ENCODE measurements around the gene TSPEAR.
A peak's percentile ranks its signal among the peaks of the same experiment; 100 is the strongest.

The TSPEAR gene

DNA sequence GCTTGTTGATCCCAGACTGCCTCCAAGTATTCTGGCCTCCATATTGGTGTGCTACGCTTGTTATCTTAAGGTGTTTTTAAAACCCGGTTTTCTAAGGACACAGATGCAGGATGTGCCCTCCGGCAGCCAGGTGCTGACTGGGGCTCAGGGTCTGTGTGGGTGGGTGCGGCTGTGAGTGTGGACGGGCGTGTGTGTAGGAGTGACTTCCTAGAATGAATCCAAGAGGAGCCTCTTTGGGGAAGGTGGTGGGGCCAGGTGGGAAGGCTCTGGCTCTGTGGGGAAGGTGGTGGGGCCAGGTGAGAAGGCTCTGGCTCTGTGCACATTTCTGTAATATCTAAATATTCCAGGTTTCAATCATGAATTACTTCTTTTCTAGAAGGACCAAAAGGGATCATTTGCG is 12.8 kb upstream of the TSPEAR start:
- Histone ChIP-seq H3K27ac (ENCODE audit: low read depth, low read length) (no peak overlapping the region), H3K9ac (ENCODE audit: low read length in 5 of 5) (no peak overlapping the region), H3K9me3 (ENCODE audit: control insufficient read depth in 5 of 5, low read length in 5 of 5) (no peaks in the 10 kb centered on the region), H3K27me3 (ENCODE audit: control insufficient read depth in 5 of 5, insufficient read depth in 4 of 5, low read length in 5 of 5) (peaks cover 29 to 58% (median 37%) of the 10 kb centered on the region in 5 donors), H3K36me3 (ENCODE audit: control insufficient read depth in 5 of 5, insufficient read depth in 5 of 5, low read length in 5 of 5) (no peaks in the 10 kb centered on the region), H3K4me1 (ENCODE audit: control insufficient read depth in 5 of 5, insufficient read depth in 5 of 5, low read length in 5 of 5) (peaks cover 0 to 11% (median 8%) of the 10 kb centered on the region in 5 donors), H3K4me3 (ENCODE audit: low read depth in 1 of 5, low read length in 5 of 5) (no peak overlapping the region)

DNA sequence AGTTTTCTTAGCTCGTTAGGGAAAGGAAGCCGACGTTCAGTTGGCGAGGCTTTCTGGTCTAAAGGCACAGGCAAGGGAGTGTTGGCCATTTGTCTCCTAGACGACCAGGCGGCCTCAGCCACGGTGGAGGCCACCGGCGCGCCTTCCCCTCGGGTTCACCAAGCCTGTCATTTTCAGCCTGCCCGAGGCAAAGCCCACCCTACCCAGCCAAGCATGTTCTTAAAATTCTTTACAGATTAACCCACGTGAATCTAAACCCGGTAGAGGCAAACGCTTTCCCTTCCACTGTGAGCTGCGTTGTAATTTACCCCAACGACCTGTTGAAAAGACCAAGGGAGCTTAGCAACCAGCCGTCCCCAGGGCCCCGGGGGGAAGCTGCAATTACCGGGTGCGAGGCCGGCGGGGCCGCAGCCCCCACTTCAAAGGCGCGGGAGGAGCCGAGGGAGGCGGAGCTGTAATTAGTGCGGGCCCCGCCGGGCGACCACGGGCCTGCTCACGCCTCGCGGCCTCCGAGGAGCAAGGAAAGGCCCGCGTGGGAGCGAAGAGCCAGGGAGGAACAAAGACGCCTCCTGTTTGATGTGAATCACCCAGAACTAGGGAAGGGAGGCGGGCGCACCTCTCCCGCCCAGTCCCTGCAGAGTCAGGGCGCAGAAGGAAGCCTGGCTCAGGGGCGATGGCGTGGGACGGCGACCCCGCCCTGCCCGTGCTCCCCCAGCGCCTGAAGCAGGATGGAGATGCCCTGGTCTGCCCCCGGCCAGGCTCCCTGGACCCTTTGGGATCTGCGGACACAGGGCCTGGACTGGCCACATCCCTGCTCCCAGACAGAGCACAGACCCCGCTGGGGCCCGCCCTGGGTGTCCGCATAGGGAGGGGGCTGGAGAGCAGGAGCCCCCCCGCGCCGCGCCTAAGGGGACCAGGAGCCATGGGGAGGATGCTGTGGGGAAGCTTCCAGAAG is 12.1 kb upstream of the TSPEAR start:
- H3K36me3 ChIP-seq (ENCODE audit: control insufficient read depth in 5 of 5, insufficient read depth in 5 of 5, low read length in 5 of 5): no peaks in the 10 kb centered on the region
- no peak overlapping the region for H3K27ac ChIP-seq (ENCODE audit: low read depth, low read length)
- peaks cover 0 to 11% (median 8%) of the 10 kb centered on the region in 5 donors for H3K4me1 ChIP-seq (ENCODE audit: control insufficient read depth in 5 of 5, insufficient read depth in 5 of 5, low read length in 5 of 5)
- peaks cover 29 to 58% (median 39%) of the 10 kb centered on the region in 5 donors for H3K27me3 ChIP-seq (ENCODE audit: control insufficient read depth in 5 of 5, insufficient read depth in 4 of 5, low read length in 5 of 5)
- H3K9ac ChIP-seq (ENCODE audit: low read length in 5 of 5): peak overlapping the region in 1 of 5 donors; percentile 11
- no peaks in the 10 kb centered on the region for H3K9me3 ChIP-seq (ENCODE audit: control insufficient read depth in 5 of 5, low read length in 5 of 5)
- peak overlapping the region in 1 of 5 donors; percentile 22 for H3K4me3 ChIP-seq (ENCODE audit: low read depth in 1 of 5, low read length in 5 of 5)

DNA sequence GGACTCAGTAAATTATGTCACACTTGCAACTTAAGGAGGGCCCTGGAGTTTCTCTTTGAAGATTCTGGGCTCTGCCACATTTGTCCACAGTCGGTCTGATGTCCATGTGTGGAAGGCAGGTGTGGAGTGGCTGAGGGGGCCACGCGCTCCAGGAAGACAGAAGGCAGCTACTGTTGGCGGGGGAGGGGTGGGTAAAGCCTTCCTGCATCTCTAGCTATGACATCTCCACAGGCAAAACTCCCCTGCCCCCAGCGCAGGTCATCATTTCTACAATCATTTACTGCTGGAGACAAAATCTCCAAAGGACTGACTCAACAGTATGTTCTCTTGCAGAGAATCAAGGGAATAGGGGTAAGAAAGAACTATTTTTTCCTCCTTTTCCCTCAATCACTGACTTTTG is 11.4 kb upstream of the TSPEAR start:
- H3K27me3 ChIP-seq (ENCODE audit: control insufficient read depth in 5 of 5, insufficient read depth in 4 of 5, low read length in 5 of 5): peaks cover 28 to 54% (median 36%) of the 10 kb centered on the region in 5 donors
- peaks cover 0 to 11% (median 8%) of the 10 kb centered on the region in 5 donors for H3K4me1 ChIP-seq (ENCODE audit: control insufficient read depth in 5 of 5, insufficient read depth in 5 of 5, low read length in 5 of 5)
- H3K4me3 ChIP-seq (ENCODE audit: low read depth in 1 of 5, low read length in 5 of 5): no peak overlapping the region
- H3K9me3 ChIP-seq (ENCODE audit: control insufficient read depth in 5 of 5, low read length in 5 of 5): no peaks in the 10 kb centered on the region
- no peaks in the 10 kb centered on the region for H3K36me3 ChIP-seq (ENCODE audit: control insufficient read depth in 5 of 5, insufficient read depth in 5 of 5, low read length in 5 of 5)
- H3K9ac ChIP-seq (ENCODE audit: low read length in 5 of 5): no peak overlapping the region
- no peak overlapping the region for H3K27ac ChIP-seq (ENCODE audit: low read depth, low read length)

DNA sequence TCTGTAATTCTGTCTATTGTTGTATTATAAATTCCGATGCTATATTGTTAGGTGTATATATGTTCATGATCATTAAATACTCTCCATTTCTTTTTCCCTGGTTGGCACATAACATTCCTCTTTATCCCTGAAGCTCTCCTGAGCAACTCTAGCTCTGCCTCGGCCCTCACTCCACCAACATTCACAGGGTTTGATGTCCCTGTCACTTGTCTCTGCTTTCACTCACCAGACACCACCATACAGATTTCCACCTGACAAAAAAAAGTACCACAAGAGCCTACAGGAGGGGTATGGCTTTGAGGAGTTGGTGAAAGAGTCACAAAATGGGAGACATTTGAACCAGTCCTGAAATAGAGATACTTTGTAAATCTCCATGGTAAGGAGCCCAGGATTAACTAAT is 8.8 kb upstream of the TSPEAR start:
- Histone ChIP-seq H3K27ac (ENCODE audit: low read depth, low read length) (no peak overlapping the region), H3K9me3 (ENCODE audit: control insufficient read depth in 5 of 5, low read length in 5 of 5) (no peaks in the 10 kb centered on the region), H3K36me3 (ENCODE audit: control insufficient read depth in 5 of 5, insufficient read depth in 5 of 5, low read length in 5 of 5) (no peaks in the 10 kb centered on the region), H3K4me3 (ENCODE audit: low read depth in 1 of 5, low read length in 5 of 5) (no peak overlapping the region), H3K27me3 (ENCODE audit: control insufficient read depth in 5 of 5, insufficient read depth in 4 of 5, low read length in 5 of 5) (peaks cover 17 to 30% (median 24%) of the 10 kb centered on the region in 5 donors), H3K4me1 (ENCODE audit: control insufficient read depth in 5 of 5, insufficient read depth in 5 of 5, low read length in 5 of 5) (peaks cover 0 to 11% (median 8%) of the 10 kb centered on the region in 5 donors), H3K9ac (ENCODE audit: low read length in 5 of 5) (no peak overlapping the region)

DNA sequence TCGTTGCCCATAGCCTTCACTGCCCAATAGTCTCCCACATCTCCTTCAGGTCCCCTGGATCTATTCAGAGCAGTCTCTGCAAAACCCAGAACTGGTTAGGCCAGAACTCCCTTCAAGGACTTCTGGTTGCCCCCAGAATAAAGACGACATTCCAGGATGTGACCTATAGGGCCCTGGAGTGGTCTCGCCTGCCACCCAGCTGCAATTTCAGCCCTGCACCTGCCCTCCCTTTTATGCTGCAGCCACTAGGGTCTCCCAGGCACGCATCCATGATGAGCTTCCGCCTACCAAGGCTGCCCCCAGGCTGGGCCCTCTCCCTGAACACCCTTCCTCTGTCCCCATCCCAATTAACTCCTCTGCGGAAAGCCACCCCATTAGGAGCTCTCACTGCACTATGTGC is 7.2 kb upstream of the TSPEAR start:
- Histone ChIP-seq H3K27ac (ENCODE audit: low read depth, low read length) (no peak overlapping the region), H3K9ac (ENCODE audit: low read length in 5 of 5) (no peak overlapping the region), H3K27me3 (ENCODE audit: control insufficient read depth in 5 of 5, insufficient read depth in 4 of 5, low read length in 5 of 5) (peaks cover 12 to 28% (median 17%) of the 10 kb centered on the region in 5 donors), H3K9me3 (ENCODE audit: control insufficient read depth in 5 of 5, low read length in 5 of 5) (no peaks in the 10 kb centered on the region), H3K4me1 (ENCODE audit: control insufficient read depth in 5 of 5, insufficient read depth in 5 of 5, low read length in 5 of 5) (peaks cover 0 to 8% (median 6%) of the 10 kb centered on the region in 5 donors), H3K4me3 (ENCODE audit: low read depth in 1 of 5, low read length in 5 of 5) (no peak overlapping the region), H3K36me3 (ENCODE audit: control insufficient read depth in 5 of 5, insufficient read depth in 5 of 5, low read length in 5 of 5) (no peaks in the 10 kb centered on the region)

DNA sequence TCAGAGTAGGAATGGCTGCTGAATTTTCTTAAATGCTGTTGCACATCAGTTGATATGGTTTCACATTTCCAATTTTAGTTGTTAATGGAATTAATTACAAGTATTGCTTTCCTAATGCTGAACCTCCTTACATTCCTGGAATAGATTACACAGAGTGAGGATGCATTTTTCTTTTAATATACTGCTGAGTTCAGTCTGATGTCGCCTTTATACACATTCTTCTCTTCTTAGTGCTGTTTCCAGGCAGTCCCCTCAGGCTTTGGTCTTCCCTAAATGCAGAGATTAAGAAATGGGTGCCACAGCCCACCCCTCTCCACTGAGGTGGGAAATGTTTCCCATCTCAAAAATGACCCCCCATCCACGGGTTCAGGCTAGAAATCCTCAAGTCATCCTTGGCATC is 6.7 kb upstream of the TSPEAR start:
- Histone ChIP-seq H3K9ac (ENCODE audit: low read length in 5 of 5) (no peak overlapping the region), H3K36me3 (ENCODE audit: control insufficient read depth in 5 of 5, insufficient read depth in 5 of 5, low read length in 5 of 5) (no peaks in the 10 kb centered on the region), H3K9me3 (ENCODE audit: control insufficient read depth in 5 of 5, low read length in 5 of 5) (no peaks in the 10 kb centered on the region), H3K27ac (ENCODE audit: low read depth, low read length) (no peak overlapping the region), H3K27me3 (ENCODE audit: control insufficient read depth in 5 of 5, insufficient read depth in 4 of 5, low read length in 5 of 5) (peaks cover 12 to 28% (median 18%) of the 10 kb centered on the region in 5 donors), H3K4me3 (ENCODE audit: low read depth in 1 of 5, low read length in 5 of 5) (no peak overlapping the region), H3K4me1 (ENCODE audit: control insufficient read depth in 5 of 5, insufficient read depth in 5 of 5, low read length in 5 of 5) (peaks cover 0 to 4% (median under 1%) of the 10 kb centered on the region in 5 donors)

DNA sequence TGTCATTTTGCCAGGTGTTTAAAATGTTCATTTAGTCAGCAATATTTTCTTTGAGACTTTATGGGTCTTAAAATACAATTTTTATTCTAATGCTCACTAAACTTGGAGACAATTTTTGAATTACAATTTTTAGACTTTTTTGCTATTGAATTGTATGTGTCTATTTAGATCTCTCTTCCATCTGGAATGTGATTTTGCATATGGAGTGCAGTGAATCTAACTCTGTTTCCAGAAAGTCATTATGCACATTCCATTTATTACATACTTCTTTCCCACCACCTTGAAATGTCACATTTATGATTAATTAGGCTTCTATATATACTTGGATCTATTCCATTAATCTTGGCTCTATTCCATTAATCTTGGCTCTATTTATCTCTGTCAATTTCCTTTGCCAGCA is 5.6 kb upstream of the TSPEAR start:
- Histone ChIP-seq H3K9me3 (ENCODE audit: control insufficient read depth in 5 of 5, low read length in 5 of 5) (no peaks in the 10 kb centered on the region), H3K27me3 (ENCODE audit: control insufficient read depth in 5 of 5, insufficient read depth in 4 of 5, low read length in 5 of 5) (peaks cover 17 to 31% (median 23%) of the 10 kb centered on the region in 5 donors), H3K9ac (ENCODE audit: low read length in 5 of 5) (no peak overlapping the region), H3K36me3 (ENCODE audit: control insufficient read depth in 5 of 5, insufficient read depth in 5 of 5, low read length in 5 of 5) (no peaks in the 10 kb centered on the region), H3K27ac (ENCODE audit: low read depth, low read length) (no peak overlapping the region), H3K4me1 (ENCODE audit: control insufficient read depth in 5 of 5, insufficient read depth in 5 of 5, low read length in 5 of 5) (no peaks in the 10 kb centered on the region), H3K4me3 (ENCODE audit: low read depth in 1 of 5, low read length in 5 of 5) (no peak overlapping the region)

DNA sequence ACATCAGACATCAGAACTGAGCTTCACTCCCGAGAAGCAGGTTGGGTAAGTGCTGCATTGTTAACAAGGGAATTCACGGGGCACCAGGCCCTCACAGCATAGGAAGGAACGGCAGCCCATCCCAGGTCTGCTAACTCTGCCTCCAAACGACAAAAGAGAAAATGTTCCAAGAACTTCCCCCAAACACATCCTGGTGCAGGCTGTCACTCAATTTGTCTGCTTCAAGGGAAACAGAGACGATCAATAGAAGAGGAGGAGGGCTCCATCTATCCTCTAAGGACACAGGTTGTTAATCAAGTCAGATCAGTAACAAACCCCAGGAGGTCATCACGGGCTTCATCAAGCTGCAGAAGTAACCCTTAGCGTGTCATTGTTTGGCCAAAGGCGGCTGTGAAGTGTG is 3.5 kb upstream of the TSPEAR start:
- Histone ChIP-seq H3K4me3 (ENCODE audit: low read depth in 1 of 5, low read length in 5 of 5) (no peak overlapping the region), H3K27ac (ENCODE audit: low read depth, low read length) (no peak overlapping the region), H3K9ac (ENCODE audit: low read length in 5 of 5) (no peak overlapping the region), H3K36me3 (ENCODE audit: control insufficient read depth in 5 of 5, insufficient read depth in 5 of 5, low read length in 5 of 5) (no peaks in the 10 kb centered on the region), H3K27me3 (ENCODE audit: control insufficient read depth in 5 of 5, insufficient read depth in 4 of 5, low read length in 5 of 5) (peaks cover 26 to 49% (median 40%) of the 10 kb centered on the region in 5 donors), H3K4me1 (ENCODE audit: control insufficient read depth in 5 of 5, insufficient read depth in 5 of 5, low read length in 5 of 5) (peaks cover 0 to 5% (median 2%) of the 10 kb centered on the region in 5 donors), H3K9me3 (ENCODE audit: control insufficient read depth in 5 of 5, low read length in 5 of 5) (no peaks in the 10 kb centered on the region)

DNA sequence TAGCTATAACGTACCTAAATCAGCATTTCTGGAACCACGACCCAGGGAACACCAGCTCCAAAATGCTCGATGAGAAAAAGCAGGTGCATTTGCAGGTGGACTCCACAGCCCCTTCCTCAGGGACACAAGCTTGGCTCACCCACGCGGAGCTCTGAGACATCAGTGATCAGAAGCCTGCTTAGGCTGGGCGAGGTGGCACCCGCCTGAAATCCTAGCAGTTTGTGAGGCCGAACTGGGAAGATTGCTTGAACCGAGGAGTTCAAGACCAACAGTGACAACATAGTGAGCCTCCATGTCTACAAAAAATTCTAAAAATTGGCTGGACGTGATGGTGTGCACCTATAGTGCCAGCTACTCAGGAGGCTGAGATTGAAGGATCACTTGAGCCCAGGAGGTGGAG is 2.5 kb upstream of the TSPEAR start:
- no peak overlapping the region for H3K4me3 ChIP-seq (ENCODE audit: low read depth in 1 of 5, low read length in 5 of 5)
- H3K9ac ChIP-seq (ENCODE audit: low read length in 5 of 5): no peak overlapping the region
- H3K27me3 ChIP-seq (ENCODE audit: control insufficient read depth in 5 of 5, insufficient read depth in 4 of 5, low read length in 5 of 5): peaks cover 26 to 59% (median 50%) of the 10 kb centered on the region in 5 donors
- no peak overlapping the region for H3K27ac ChIP-seq (ENCODE audit: low read depth, low read length)
- H3K4me1 ChIP-seq (ENCODE audit: control insufficient read depth in 5 of 5, insufficient read depth in 5 of 5, low read length in 5 of 5): peaks cover 0 to 14% (median 10%) of the 10 kb centered on the region in 5 donors
- no peaks in the 10 kb centered on the region for H3K9me3 ChIP-seq (ENCODE audit: control insufficient read depth in 5 of 5, low read length in 5 of 5)
- H3K36me3 ChIP-seq (ENCODE audit: control insufficient read depth in 5 of 5, insufficient read depth in 5 of 5, low read length in 5 of 5): no peaks in the 10 kb centered on the region

DNA sequence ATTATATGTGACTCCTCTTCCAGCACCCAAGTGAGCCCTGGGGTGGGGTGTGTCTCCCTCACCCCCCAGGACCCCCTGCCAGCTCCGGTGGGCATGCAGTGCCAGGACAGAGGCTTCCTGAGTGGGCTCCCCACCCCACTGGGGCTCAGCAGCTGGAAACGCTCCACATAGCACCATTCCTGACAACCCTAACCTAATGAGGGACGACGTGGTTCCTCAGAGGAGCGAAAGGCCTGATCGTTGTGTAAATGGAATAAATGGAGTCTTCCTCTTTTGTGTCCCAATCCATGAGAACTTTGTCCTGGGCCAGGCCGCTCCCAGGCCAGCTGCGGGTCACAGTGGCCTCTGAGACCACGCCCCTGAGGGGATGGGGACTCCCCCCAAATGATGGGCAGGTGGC is 1.8 kb upstream of the TSPEAR start:
- Histone ChIP-seq H3K4me3 (ENCODE audit: low read depth in 1 of 5, low read length in 5 of 5) (no peak overlapping the region), H3K36me3 (ENCODE audit: control insufficient read depth in 5 of 5, insufficient read depth in 5 of 5, low read length in 5 of 5) (no peaks in the 10 kb centered on the region), H3K4me1 (ENCODE audit: control insufficient read depth in 5 of 5, insufficient read depth in 5 of 5, low read length in 5 of 5) (peaks cover 0 to 18% (median 10%) of the 10 kb centered on the region in 5 donors), H3K27ac (ENCODE audit: low read depth, low read length) (no peak overlapping the region), H3K9ac (ENCODE audit: low read length in 5 of 5) (no peak overlapping the region), H3K27me3 (ENCODE audit: control insufficient read depth in 5 of 5, insufficient read depth in 4 of 5, low read length in 5 of 5) (peaks cover 33 to 64% (median 57%) of the 10 kb centered on the region in 5 donors), H3K9me3 (ENCODE audit: control insufficient read depth in 5 of 5, low read length in 5 of 5) (no peaks in the 10 kb centered on the region)

All from subcutaneous abdominal adipose tissue (tissue), 5 donors.